PC-3 (cell line): ENCODE data around the gene PARP11. TPM values are rescaled to one million over a fixed set of nuclear protein-coding genes. Genes with fewer than 3 reads are reported as not detected.

ENCODE experiments used
- ATAC-seq: fragments of 200-7000 bp; cut with Tn5 transposase; 2 replicates; pipeline ENCODE4 v1.9.1; 2020; ENCODE audit warnings: mild to moderate bottlenecking, moderate library complexity
- BruUV-seq: library from RNA; stranded (reverse); fragments of 400-500 nt; replicated peaks from 2 replicates; lab custom pipeline; 2021; lab: Mats Ljungman, UMichigan
- CTCF ChIA-PET: fragments of 300-600 bp; sonication (Branson Sonifier 250); formaldehyde crosslinking; loops from one replicate; lab custom pipeline; 2022; ENCODE audit warnings: antibody characterized with exemption; lab: Charles Lee
- POLR2A ChIA-PET: fragments of 300-600 bp; sonication (Branson Sonifier 250); formaldehyde crosslinking; loops from one replicate; lab custom pipeline; 2022; ENCODE audit warnings: antibody characterized with exemption; ENCODE audit not compliant: unreplicated experiment; lab: Charles Lee
- DNase-seq: peaks from one replicate; pipeline ENCODE4 v3.0.0-alpha.2; 2015
- H2AFZ ChIP-seq: fragments of 300-600 bp; sonication (generic); 2 replicates; pipeline ENCODE4 v1.6.0; 2016; ENCODE audit warnings: antibody characterized with exemption, low read length
- H3F3A ChIP-seq: fragments of 300-600 bp; sonication (generic); one replicate; pipeline ENCODE4 v1.6.0; 2017; ENCODE audit warnings: antibody characterized with exemption, low read length, control low read depth, mild to moderate bottlenecking; ENCODE audit not compliant: unreplicated experiment
- H3K27ac ChIP-seq: fragments of 300-600 bp; sonication (generic); 2 replicates; pipeline ENCODE4 v1.5.1; 2016; ENCODE audit warnings: mild to moderate bottlenecking, low read length
- H3K27me3 ChIP-seq: fragments of 300-600 bp; sonication (generic); 2 replicates; pipeline ENCODE4 v1.6.1; 2016; ENCODE audit warnings: low read length, mixed read lengths
- H3K36me3 ChIP-seq: fragments of 300-600 bp; sonication (generic); 2 replicates; pipeline ENCODE4 v1.6.1; 2016; ENCODE audit warnings: low read depth, mixed run types, low read length, mixed read lengths
- H3K4me1 ChIP-seq: fragments of 300-600 bp; sonication (generic); 2 replicates; pipeline ENCODE4 v1.5.1; 2016; ENCODE audit warnings: low read length; ENCODE audit not compliant: insufficient read depth
- H3K4me2 ChIP-seq: fragments of 300-600 bp; sonication (generic); 2 replicates; pipeline ENCODE4 v1.6.0; 2016; ENCODE audit warnings: low read length
- H3K4me3 ChIP-seq: fragments of 300-600 bp; sonication (generic); 2 replicates; pipeline ENCODE4 v1.5.1; 2016; ENCODE audit warnings: mild to moderate bottlenecking, low read length, mixed read lengths
- H3K79me2 ChIP-seq: fragments of 300-600 bp; sonication (generic); 2 replicates; pipeline ENCODE4 v1.6.1; 2017; ENCODE audit warnings: low read length, mixed read lengths
- H3K9ac ChIP-seq: fragments of 300-600 bp; sonication (generic); 2 replicates; pipeline ENCODE4 v1.6.0; 2016; ENCODE audit warnings: mild to moderate bottlenecking, low read length
- H3K9me2 ChIP-seq: fragments of 300-600 bp; sonication (generic); replicated peaks from 2 replicates; pipeline ENCODE4 v1.6.1; 2016; ENCODE audit warnings: mixed run types, low read length, mixed read lengths
- H3K9me3 ChIP-seq: fragments of 300-600 bp; sonication (generic); 2 replicates; pipeline ENCODE4 v1.6.1; 2016; ENCODE audit warnings: low read length, mixed read lengths
- H4K20me1 ChIP-seq: fragments of 300-600 bp; sonication (generic); 2 replicates; pipeline ENCODE4 v1.6.1; 2016; ENCODE audit warnings: low read length, mixed read lengths
- EZH2 ChIP-seq: fragments of 300-600 bp; sonication (generic); IDR thresholded peaks from one replicate; pipeline ENCODE4 v1.6.1; 2017; ENCODE audit warnings: antibody characterized with exemption, mild to moderate bottlenecking, low read length; ENCODE audit not compliant: unreplicated experiment
- EZH2phosphoT487 ChIP-seq: fragments of 300-600 bp; sonication (generic); IDR thresholded peaks from 2 replicates; pipeline ENCODE4 v1.6.1; 2018; ENCODE audit warnings: mild to moderate bottlenecking, antibody characterized with exemption, low read length, borderline replicate concordance
- intact Hi-C: fragments of 100-400 bp; cut with micrococcal nuclease; formaldehyde crosslinking; loops from 2 replicates; pipeline ENCODE4 v1.9.0; 2023
- total RNA-seq: library from RNA; depleted of rRNA; stranded (reverse); fragments of >200 nt; gene quantifications from 2 replicates; pipeline ENCODE4 v1.2.3, GENCODE V29; 2014
- TF ChIP-seq, protein P1 (sequence below): fragments of 300-600 bp; sonication (generic); conservative IDR thresholded peaks from 2 replicates; pipeline ENCODE4 v1.5.1; 2017; ENCODE audit warnings: antibody characterized with exemption, low read depth, mild to moderate bottlenecking, low read length

PARP11 gene
- total RNA-seq, 1 experiment from 2014 or later = 2.2 TPM

DNA sequence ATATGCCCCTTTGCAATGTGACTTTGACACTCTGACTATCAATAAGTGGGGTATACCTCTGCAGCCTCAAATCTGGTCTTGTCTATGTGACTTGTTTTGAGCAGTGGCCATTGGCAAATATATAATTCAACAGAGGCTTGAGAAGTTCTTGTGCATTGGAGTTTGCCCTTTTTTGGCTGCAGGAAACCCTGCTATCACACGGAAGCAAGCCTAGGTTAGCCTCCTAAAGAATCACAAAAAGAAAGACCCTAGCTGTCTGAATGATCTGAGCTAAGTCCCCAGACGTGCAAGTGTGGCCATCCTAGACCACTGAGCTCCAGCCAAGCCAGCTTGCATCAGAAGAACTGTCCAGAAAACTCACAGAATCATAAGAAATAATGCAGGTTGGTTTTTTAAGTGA is 31.8 kb upstream of the PARP11 start:
- intact Hi-C loops = loop anchor here (5.0 kb wide), 1 partner anchor 482 kb away; no protein-coding TSS in a partner anchor
- CTCF ChIA-PET = no interaction called here
- Histone ChIP-seq H3K27me3 (peaks cover 37% of the 10 kb centered on the region; the same call in 1 of the 2 replicates), H3K4me2 (no peak overlapping the region), H3K9me3 (no peaks in the 10 kb centered on the region), H3K9me2 (no peaks in the 10 kb centered on the region), H3K4me1 (no peaks in the 10 kb centered on the region), H3K9ac (no peak overlapping the region), H2AFZ (no peak overlapping the region), H3K27ac (no peak overlapping the region), H3K79me2 (no peaks in the 10 kb centered on the region), H3K4me3 (no peak overlapping the region), H3F3A (no peaks in the 10 kb centered on the region), H3K36me3 (no peaks in the 10 kb centered on the region), H4K20me1 (no peaks in the 10 kb centered on the region)
- TF ChIP-seq EZH2phosphoT487 (no peak), EZH2 (no peak)
- TF ChIP-seq, protein P1, sequence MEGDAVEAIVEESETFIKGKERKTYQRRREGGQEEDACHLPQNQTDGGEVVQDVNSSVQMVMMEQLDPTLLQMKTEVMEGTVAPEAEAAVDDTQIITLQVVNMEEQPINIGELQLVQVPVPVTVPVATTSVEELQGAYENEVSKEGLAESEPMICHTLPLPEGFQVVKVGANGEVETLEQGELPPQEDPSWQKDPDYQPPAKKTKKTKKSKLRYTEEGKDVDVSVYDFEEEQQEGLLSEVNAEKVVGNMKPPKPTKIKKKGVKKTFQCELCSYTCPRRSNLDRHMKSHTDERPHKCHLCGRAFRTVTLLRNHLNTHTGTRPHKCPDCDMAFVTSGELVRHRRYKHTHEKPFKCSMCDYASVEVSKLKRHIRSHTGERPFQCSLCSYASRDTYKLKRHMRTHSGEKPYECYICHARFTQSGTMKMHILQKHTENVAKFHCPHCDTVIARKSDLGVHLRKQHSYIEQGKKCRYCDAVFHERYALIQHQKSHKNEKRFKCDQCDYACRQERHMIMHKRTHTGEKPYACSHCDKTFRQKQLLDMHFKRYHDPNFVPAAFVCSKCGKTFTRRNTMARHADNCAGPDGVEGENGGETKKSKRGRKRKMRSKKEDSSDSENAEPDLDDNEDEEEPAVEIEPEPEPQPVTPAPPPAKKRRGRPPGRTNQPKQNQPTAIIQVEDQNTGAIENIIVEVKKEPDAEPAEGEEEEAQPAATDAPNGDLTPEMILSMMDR = no peak
- ATAC-seq (no peak), DNase-seq (no peak)
- BruUV-seq = no TSS peak
- POLR2A ChIA-PET = no interaction called here

DNA sequence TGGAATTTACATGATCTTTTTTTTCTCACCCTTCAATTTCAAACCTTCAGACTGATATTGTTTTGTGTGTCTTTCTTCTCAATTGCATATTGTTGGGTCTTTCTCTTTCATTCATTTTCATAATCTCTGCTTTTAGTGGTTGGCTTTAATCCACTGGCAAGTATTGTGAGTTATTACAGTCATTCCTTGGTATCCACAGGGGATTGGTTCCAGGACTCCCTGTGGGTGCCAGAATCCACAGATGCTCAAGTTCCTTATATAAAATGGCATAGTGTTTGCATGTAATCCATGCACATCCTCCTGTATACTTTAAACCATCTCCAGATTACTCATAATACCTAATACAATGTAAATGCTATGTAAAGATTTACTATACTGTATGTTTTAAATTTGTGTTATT is 29.7 kb upstream of the PARP11 start:
- ChIA-PET POLR2A (no interaction called here), CTCF (no interaction called here)
- peaks cover 47% of the 10 kb centered on the region for H3K27me3 ChIP-seq
- TF ChIP-seq EZH2phosphoT487 (no peak), EZH2 (no peak)
- TF ChIP-seq, protein P1 = no peak
- H3K79me2 ChIP-seq = no peaks in the 10 kb centered on the region
- H3K4me1 ChIP-seq = no peaks in the 10 kb centered on the region
- H3K4me3 ChIP-seq = no peak overlapping the region
- intact Hi-C loops = loop anchor here (5.0 kb wide), 1 partner anchor 484 kb away; no protein-coding TSS in a partner anchor
- H3K4me2 ChIP-seq = no peak overlapping the region
- H3K9ac ChIP-seq = no peak overlapping the region
- H2AFZ ChIP-seq = no peak overlapping the region
- DNase-seq (no peak), ATAC-seq (no peak)
- no peaks in the 10 kb centered on the region for H3K9me2 ChIP-seq
- no peaks in the 10 kb centered on the region for H3K36me3 ChIP-seq
- no peaks in the 10 kb centered on the region for H3F3A ChIP-seq
- no peaks in the 10 kb centered on the region for H4K20me1 ChIP-seq
- H3K9me3 ChIP-seq = no peaks in the 10 kb centered on the region
- H3K27ac ChIP-seq = no peak overlapping the region
- BruUV-seq = no TSS peak

DNA sequence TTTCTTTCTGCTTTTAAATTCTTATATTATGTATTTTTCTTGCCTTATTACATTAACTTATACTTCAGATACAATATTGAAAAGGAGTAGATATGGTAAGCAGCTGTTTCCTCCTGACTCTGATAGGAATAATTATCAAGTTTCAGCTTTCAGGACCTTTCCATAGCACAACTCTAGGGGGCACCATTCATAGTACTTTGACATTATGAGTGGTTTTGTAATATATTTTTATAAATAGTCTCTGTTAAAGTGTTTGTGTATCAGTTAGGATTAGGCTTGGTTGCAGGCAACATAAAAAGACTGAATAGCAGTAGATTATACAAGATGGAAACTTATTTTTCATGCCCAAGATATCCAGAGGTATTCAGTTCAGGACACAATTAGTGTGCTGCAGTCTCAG is 27.9 kb upstream of the PARP11 start:
- no peaks in the 10 kb centered on the region for H3K4me1 ChIP-seq
- no peak for ATAC-seq
- no peaks in the 10 kb centered on the region for H3F3A ChIP-seq
- no peak overlapping the region for H3K27ac ChIP-seq
- no peak for DNase-seq
- H3K9ac ChIP-seq = no peak overlapping the region
- peaks cover 65% of the 10 kb centered on the region for H3K27me3 ChIP-seq
- H2AFZ ChIP-seq = no peak overlapping the region
- ChIA-PET POLR2A (no interaction called here), CTCF (no interaction called here)
- no peaks in the 10 kb centered on the region for H3K9me2 ChIP-seq
- intact Hi-C loops = loop anchor here (5.0 kb wide), 1 partner anchor 486 kb away; no protein-coding TSS in a partner anchor
- H3K4me2 ChIP-seq = no peak overlapping the region
- no peaks in the 10 kb centered on the region for H3K79me2 ChIP-seq
- no peaks in the 10 kb centered on the region for H3K9me3 ChIP-seq
- no peaks in the 10 kb centered on the region for H3K36me3 ChIP-seq
- BruUV-seq = no TSS peak
- no peaks in the 10 kb centered on the region for H4K20me1 ChIP-seq
- H3K4me3 ChIP-seq = no peak overlapping the region
- no peak for TF ChIP-seq EZH2
- TF ChIP-seq, protein P1 = no peak
